HEK293 (cell line): ENCODE data around the gene MSI1.

Source experiments
- CTCF ChIP-seq: fragments of 450-650 bp; formaldehyde crosslinking; IDR thresholded peaks from 2 replicates; pipeline ENCODE4 v1.5.1; 2016; ENCODE audit warnings: missing biosample characterization, missing genetic modification characterization
- PBX3 ChIP-seq: sonication (generic); formaldehyde crosslinking; IDR thresholded peaks from 2 replicates; pipeline ENCODE4 v1.8.1; 2022; ENCODE audit warnings: mild to moderate bottlenecking, moderate library complexity, missing genetic modification reagents
- SCRT1 ChIP-seq: fragments of 450-650 bp; formaldehyde crosslinking; IDR thresholded peaks from 2 replicates; pipeline ENCODE4 v1.5.1; 2016; ENCODE audit warnings: missing biosample characterization, missing genetic modification characterization, borderline replicate concordance
- SCRT2 ChIP-seq: fragments of 450-650 bp; formaldehyde crosslinking; IDR thresholded peaks from 2 replicates; pipeline ENCODE4 v1.5.1; 2016; ENCODE audit warnings: missing biosample characterization, missing genetic modification characterization
- TCF7L2 ChIP-seq: IDR thresholded peaks from 2 replicates; pipeline ENCODE4 v1.6.1; 2011; ENCODE audit warnings: low read depth, mild to moderate bottlenecking, inconsistent platforms, low read length, moderate library complexity, borderline replicate concordance
- YY1 ChIP-seq: fragments of 450-650 bp; formaldehyde crosslinking; IDR thresholded peaks from 2 replicates; pipeline ENCODE4 v1.5.1; 2018; ENCODE audit warnings: missing biosample characterization, missing genetic modification characterization
- ZBTB10 ChIP-seq: fragments of 450-650 bp; formaldehyde crosslinking; IDR thresholded peaks from 2 replicates; pipeline ENCODE4 v1.5.1; 2016; ENCODE audit warnings: missing biosample characterization, missing genetic modification characterization
- ZBTB21 ChIP-seq: fragments of 450-650 bp; formaldehyde crosslinking; IDR thresholded peaks from 2 replicates; pipeline ENCODE4 v1.5.1; 2017; ENCODE audit warnings: missing biosample characterization, missing genetic modification characterization
- ZNF24 ChIP-seq: fragments of 450-650 bp; formaldehyde crosslinking; IDR thresholded peaks from 2 replicates; pipeline ENCODE4 v1.5.1; 2016; ENCODE audit warnings: missing biosample characterization, missing genetic modification characterization
- ZNF600 ChIP-seq: fragments of 450-650 bp; formaldehyde crosslinking; IDR thresholded peaks from 2 replicates; pipeline ENCODE4 v1.5.1; 2016; ENCODE audit warnings: missing biosample characterization, missing genetic modification characterization
- ZNF610 ChIP-seq: fragments of 450-650 bp; formaldehyde crosslinking; IDR thresholded peaks from 2 replicates; pipeline ENCODE4 v1.5.1; 2016; ENCODE audit warnings: missing biosample characterization, missing genetic modification characterization, borderline replicate concordance
- ZNF626 ChIP-seq: fragments of 450-650 bp; sonication (Bioruptor Pico); formaldehyde crosslinking; IDR thresholded peaks from 2 replicates; pipeline ENCODE4 v1.5.1; 2018; ENCODE audit warnings: missing biosample characterization, missing genetic modification characterization, inconsistent platforms
- TF ChIP-seq, protein P1 (sequence below): fragments of 450-650 bp; formaldehyde crosslinking; IDR thresholded peaks from 2 replicates; pipeline ENCODE4 v1.5.1; 2016; ENCODE audit warnings: missing biosample characterization, missing genetic modification characterization
- TF ChIP-seq, protein P2 (sequence below): IDR thresholded peaks from 2 replicates; pipeline ENCODE4 v1.6.1; 2011; ENCODE audit warnings: mild to moderate bottlenecking, low read depth, low read length, borderline replicate concordance

DNA sequence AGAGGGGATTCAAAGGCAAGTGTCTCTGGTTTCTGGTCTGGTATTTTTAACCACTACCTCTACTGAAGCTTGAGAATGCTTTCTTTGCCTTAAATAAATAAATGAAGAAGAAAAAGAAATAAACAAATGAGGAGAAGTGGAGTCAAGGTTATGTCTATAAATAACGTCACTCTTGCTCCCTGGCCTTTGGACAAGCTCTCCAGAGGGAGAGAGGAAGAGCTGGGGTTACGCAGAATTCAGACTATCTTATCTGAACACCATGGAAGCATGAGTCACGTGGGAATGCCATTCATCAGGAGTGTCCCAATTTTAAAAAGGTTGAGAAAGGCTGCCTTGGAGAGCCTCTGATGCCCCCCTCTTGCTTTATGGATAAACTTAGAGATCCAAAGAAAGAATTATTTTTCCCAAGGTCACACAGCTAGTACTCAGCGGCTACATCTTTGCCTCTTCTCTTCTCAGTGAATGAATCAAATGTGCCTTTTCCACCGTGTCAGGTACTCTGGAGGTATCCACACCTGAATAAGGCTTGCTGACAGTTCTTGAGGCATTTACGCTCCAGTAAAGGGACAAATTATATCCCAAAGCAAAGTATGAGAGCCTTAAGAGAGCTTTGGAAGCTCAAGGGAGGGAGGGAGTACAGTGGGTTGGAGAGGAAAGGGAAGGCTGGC lies 12.9 kb upstream of the MSI1 start:
- TF ChIP-seq PBX3 (CRISPR knock-in tag) (no peak), CTCF (tag by site-specific recombination) (no peak), ZNF610 (no peak), ZBTB21 (tag by site-specific recombination) (no peak), ZBTB10 (no peak), SCRT2 (tag by site-specific recombination) (no peak), ZNF24 (tag by site-specific recombination) (no peak), SCRT1 (no peak), TCF7L2 (no peak), YY1 (tag by site-specific recombination) (no peak), ZNF600 (tag by site-specific recombination) (no peak), ZNF626 (tag by site-specific recombination) (no peak)
- TF ChIP-seq, protein P1, sequence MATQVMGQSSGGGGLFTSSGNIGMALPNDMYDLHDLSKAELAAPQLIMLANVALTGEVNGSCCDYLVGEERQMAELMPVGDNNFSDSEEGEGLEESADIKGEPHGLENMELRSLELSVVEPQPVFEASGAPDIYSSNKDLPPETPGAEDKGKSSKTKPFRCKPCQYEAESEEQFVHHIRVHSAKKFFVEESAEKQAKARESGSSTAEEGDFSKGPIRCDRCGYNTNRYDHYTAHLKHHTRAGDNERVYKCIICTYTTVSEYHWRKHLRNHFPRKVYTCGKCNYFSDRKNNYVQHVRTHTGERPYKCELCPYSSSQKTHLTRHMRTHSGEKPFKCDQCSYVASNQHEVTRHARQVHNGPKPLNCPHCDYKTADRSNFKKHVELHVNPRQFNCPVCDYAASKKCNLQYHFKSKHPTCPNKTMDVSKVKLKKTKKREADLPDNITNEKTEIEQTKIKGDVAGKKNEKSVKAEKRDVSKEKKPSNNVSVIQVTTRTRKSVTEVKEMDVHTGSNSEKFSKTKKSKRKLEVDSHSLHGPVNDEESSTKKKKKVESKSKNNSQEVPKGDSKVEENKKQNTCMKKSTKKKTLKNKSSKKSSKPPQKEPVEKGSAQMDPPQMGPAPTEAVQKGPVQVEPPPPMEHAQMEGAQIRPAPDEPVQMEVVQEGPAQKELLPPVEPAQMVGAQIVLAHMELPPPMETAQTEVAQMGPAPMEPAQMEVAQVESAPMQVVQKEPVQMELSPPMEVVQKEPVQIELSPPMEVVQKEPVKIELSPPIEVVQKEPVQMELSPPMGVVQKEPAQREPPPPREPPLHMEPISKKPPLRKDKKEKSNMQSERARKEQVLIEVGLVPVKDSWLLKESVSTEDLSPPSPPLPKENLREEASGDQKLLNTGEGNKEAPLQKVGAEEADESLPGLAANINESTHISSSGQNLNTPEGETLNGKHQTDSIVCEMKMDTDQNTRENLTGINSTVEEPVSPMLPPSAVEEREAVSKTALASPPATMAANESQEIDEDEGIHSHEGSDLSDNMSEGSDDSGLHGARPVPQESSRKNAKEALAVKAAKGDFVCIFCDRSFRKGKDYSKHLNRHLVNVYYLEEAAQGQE: no peak
- TF ChIP-seq, protein P2, sequence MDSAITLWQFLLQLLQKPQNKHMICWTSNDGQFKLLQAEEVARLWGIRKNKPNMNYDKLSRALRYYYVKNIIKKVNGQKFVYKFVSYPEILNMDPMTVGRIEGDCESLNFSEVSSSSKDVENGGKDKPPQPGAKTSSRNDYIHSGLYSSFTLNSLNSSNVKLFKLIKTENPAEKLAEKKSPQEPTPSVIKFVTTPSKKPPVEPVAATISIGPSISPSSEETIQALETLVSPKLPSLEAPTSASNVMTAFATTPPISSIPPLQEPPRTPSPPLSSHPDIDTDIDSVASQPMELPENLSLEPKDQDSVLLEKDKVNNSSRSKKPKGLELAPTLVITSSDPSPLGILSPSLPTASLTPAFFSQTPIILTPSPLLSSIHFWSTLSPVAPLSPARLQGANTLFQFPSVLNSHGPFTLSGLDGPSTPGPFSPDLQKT: no peak
